ENCODE data around the gene SLC25A39. TPM values are rescaled to one million over a fixed set of nuclear protein-coding genes. Genes with fewer than 3 reads are reported as not detected.

Gene SLC25A39
- total and polyA plus RNA-seq, 9 of the 15 experiments (the other 6 are each of a cell fraction or from before 2014, with no cell fraction given), result 4.8 to 267 (median 140) TPM

DNA sequence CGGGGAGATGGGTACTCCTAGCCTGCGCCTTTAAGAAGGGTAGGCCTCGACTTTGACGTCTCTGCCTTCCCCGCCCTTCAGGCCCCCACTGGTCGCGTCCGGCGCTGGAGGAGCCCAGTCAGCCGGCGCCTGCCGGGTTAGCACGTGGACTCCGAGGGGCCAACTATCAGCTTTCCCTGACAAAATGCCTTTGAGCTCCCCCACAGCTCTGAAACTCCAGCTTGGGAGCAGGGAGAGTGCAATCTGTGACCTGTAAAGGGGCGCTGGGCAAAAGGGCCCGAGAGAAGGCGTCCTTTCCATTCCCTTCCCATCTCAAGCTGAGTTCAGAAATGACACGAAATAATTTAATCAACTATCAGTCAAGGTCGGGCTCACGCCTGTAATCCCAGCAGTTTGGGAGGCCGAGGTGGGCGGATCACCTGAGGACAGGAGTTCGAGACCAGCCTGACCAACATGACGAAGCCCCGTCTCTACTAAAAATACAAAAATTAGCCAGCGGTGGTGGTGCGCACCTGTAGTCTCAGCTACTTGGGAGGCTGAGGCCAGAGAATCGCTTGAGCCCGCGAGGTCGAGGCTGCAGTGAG, 2.3 kb upstream of the SLC25A39 start (continued):
- TF ChIP-seq, protein P1, sequence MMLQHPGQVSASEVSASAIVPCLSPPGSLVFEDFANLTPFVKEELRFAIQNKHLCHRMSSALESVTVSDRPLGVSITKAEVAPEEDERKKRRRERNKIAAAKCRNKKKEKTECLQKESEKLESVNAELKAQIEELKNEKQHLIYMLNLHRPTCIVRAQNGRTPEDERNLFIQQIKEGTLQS (IDR thresholded peaks at IDR 0.05), result no peak
- TF ChIP-seq, protein P1 (CRISPR knock-in tag; conservative IDR thresholded peaks at IDR 0.05), result no peak
- TF ChIP-seq TCFL5 (CRISPR knock-in tag; conservative IDR thresholded peaks at IDR 0.05), result no peak
- no peak for TF ChIP-seq SIN3B (IDR thresholded peaks at IDR 0.05; ENCODE audit: low read depth)
- TF ChIP-seq GTF2A2 (tag; IDR thresholded peaks at IDR 0.05), result no peak
- TF ChIP-seq ZFP30 (CRISPR knock-in tag; IDR thresholded peaks at IDR 0.05; ENCODE audit: borderline replicate concordance), result no peak
- TF ChIP-seq ZNF232 (CRISPR knock-in tag; IDR thresholded peaks at IDR 0.05), result no peak
- no peak for TF ChIP-seq CHD1 (IDR thresholded peaks at IDR 0.05; ENCODE audit: low read length)
- TF ChIP-seq TEAD1 (CRISPR knock-in tag; IDR thresholded peaks at IDR 0.05), result peak in 1 of 2 experiments; percentile 83; a peak in 1 of 4 replicates
- TF ChIP-seq NCOA4 (IDR thresholded peaks at IDR 0.05; ENCODE audit: partially characterized antibody), result no peak
- TF ChIP-seq EP400 (IDR thresholded peaks at IDR 0.05), result peak; percentile 84
- TF ChIP-seq XRCC3 (IDR thresholded peaks at IDR 0.05), result no peak
- no peak for TF ChIP-seq POLR3G (IDR thresholded peaks at IDR 0.05; ENCODE audit: extremely low read depth, insufficient read length, insufficient replicate concordance)
- TF ChIP-seq, protein P2, sequence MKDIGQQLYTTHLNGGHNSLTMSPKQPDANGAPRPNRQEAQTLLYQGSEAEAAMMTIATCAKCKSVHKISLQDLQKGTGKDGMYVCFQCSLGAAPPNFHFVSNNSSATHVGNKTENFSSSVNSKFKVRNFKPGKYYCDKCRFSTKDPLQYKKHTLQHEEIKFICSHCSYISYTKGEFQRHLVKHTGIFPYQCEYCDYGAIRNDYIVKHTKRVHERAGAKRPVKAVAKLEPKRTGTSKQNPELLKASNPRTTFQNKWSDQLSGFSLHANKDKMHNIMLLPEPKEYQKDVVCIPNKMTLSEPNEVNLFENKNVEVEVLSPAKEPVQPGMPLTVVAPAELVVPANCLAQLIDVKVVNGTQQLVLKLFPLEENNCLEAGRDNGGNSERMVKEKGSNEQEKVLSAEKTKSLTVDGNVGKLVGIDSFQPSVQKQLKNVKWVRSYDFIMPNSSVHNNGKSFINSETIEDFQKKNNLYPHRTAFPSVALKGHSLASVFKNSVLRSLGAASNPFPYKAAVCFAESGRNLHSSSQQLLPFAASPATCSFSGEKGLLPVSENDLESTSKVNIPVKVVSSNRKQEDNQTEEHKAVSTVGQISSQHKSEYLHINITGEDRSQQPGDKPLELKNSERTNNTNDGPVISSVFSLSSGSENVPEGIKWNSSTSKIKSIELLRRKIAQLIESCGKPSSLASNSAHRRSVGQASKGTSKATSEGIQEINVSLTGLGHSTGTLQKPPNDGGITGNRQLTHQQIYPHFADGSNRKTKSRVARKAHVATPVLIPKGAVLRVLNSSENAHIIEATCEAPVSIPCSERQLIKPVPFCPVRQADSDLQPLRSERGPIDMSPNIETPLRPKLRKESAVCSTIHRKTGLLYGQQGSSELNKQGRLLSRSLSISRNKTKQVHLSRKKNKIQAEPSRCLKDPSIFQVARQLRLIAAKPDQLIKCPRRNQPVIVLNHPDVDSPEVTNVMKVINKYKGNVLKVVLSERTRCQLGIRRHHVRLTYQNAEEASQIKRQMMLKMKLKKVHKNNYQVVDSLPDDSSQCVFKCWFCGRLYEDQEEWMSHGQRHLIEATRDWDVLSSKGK (CRISPR knock-in tag; IDR thresholded peaks at IDR 0.05), result no peak
- peak; percentile 90 for TF ChIP-seq L3MBTL2 (IDR thresholded peaks at IDR 0.05)
- peak; percentile 99 for TF ChIP-seq MYC (IDR thresholded peaks at IDR 0.05; ENCODE audit: low read depth, low read length)
- TF ChIP-seq MYC (CRISPR knock-in tag; IDR thresholded peaks at IDR 0.05; ENCODE audit: borderline replicate concordance, low read depth), result no peak
- TF ChIP-seq POLR3A (IDR thresholded peaks at IDR 0.05; ENCODE audit: borderline replicate concordance, extremely low read depth, insufficient read depth, insufficient read length), result no peak
- TF ChIP-seq, protein P3, sequence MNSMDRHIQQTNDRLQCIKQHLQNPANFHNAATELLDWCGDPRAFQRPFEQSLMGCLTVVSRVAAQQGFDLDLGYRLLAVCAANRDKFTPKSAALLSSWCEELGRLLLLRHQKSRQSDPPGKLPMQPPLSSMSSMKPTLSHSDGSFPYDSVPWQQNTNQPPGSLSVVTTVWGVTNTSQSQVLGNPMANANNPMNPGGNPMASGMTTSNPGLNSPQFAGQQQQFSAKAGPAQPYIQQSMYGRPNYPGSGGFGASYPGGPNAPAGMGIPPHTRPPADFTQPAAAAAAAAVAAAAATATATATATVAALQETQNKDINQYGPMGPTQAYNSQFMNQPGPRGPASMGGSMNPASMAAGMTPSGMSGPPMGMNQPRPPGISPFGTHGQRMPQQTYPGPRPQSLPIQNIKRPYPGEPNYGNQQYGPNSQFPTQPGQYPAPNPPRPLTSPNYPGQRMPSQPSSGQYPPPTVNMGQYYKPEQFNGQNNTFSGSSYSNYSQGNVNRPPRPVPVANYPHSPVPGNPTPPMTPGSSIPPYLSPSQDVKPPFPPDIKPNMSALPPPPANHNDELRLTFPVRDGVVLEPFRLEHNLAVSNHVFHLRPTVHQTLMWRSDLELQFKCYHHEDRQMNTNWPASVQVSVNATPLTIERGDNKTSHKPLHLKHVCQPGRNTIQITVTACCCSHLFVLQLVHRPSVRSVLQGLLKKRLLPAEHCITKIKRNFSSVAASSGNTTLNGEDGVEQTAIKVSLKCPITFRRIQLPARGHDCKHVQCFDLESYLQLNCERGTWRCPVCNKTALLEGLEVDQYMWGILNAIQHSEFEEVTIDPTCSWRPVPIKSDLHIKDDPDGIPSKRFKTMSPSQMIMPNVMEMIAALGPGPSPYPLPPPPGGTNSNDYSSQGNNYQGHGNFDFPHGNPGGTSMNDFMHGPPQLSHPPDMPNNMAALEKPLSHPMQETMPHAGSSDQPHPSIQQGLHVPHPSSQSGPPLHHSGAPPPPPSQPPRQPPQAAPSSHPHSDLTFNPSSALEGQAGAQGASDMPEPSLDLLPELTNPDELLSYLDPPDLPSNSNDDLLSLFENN (IDR thresholded peaks at IDR 0.05; ENCODE audit: low read depth in 2 of 2, low read length in 2 of 2), result no peak
- no peak for TF ChIP-seq CBFA2T3 (IDR thresholded peaks at IDR 0.05)
- TF ChIP-seq NUFIP1 (IDR thresholded peaks at IDR 0.05; ENCODE audit: partially characterized antibody), result no peak
- TF ChIP-seq TAF1 (IDR thresholded peaks at IDR 0.05; ENCODE audit: control insufficient read depth, extremely low read depth, insufficient read depth, low read length, severe bottlenecking), result no peak
